Nephron (organoid): Measurements from ENCODE around the gene BRICD5.

Experiments used
- H3K27ac Mint-ChIP-seq, 3 experiments: 2 replicates each; pipeline ENCODE4 v1.8.0; 2020; ENCODE audit warnings: mixed read lengths in 3 of 3, mild to moderate bottlenecking in 2 of 3, moderate library complexity in 1 of 3
- H3K27me3 Mint-ChIP-seq: 2 replicates; pipeline ENCODE4 v1.8.0; 2021; ENCODE audit warnings: low read depth, mild to moderate bottlenecking, moderate library complexity, mixed read lengths
- H3K36me3 Mint-ChIP-seq: 2 replicates; pipeline ENCODE4 v1.8.0; 2020; ENCODE audit warnings: low read depth, mixed read lengths
- H3K4me1 Mint-ChIP-seq: 2 replicates; pipeline ENCODE4 v1.8.0; 2020; ENCODE audit warnings: mixed read lengths
- H3K4me3 Mint-ChIP-seq, 3 experiments: 2 replicates each; pipeline ENCODE4 v1.8.0; 2020; ENCODE audit warnings: mild to moderate bottlenecking in 3 of 3, mixed read lengths in 3 of 3, moderate library complexity in 2 of 3
- H3K9me3 Mint-ChIP-seq: 2 replicates; pipeline ENCODE4 v1.8.0; 2020; ENCODE audit warnings: mixed read lengths
- CTCF ChIP-seq, 3 experiments: fragments of 200-600 bp; sonication (generic); IDR thresholded peaks; one replicate each; pipeline ENCODE4 v1.5.0; 2021; ENCODE audit warnings: antibody characterized with exemption in 3 of 3; ENCODE audit not compliant: unreplicated experiment in 3 of 3

BRICD5 gene

GRCh38 chr16:2214719-2214968 is 4.0 kb upstream of the BRICD5 start, which contains the start of gene PGP:
PGP (minus strand) TSS chr16:2214840; CDS start chr16:2214777, 63 bp downstream.
- peak within 1 kb of the TSS in 2 of 3 experiments; percentile 90 to 93 for H3K27ac Mint-ChIP-seq
- H3K4me1 Mint-ChIP-seq: peaks cover 20% of the 10 kb centered on the region
- H3K4me3 Mint-ChIP-seq: peak within 1 kb of the TSS; percentile 85 to 91 (median 87)
- H3K27me3 Mint-ChIP-seq: no peaks in the 10 kb centered on the region
- H3K36me3 Mint-ChIP-seq: no peaks in the 10 kb centered on the region
- no peaks in the 10 kb centered on the region for H3K9me3 Mint-ChIP-seq
- TF ChIP-seq CTCF (IDR thresholded peaks at IDR 0.05; ENCODE audit: unreplicated experiment in 3 of 3): no peak

- no peak for TF ChIP-seq CTCF (IDR thresholded peaks at IDR 0.05; ENCODE audit: unreplicated experiment in 3 of 3)
- Mint-ChIP-seq H3K4me1 (peaks cover 20% of the 10 kb centered on the region), H3K4me3 (peak overlapping the region; percentile 79 to 89 (median 85)), H3K9me3 (no peaks in the 10 kb centered on the region), H3K27ac (peak overlapping the region in 2 of 3 experiments; percentile 28 to 57), H3K27me3 (no peaks in the 10 kb centered on the region), H3K36me3 (no peaks in the 10 kb centered on the region)
Observed at GRCh38 chr16:2213817-2214718, 3.4 kb upstream of the BRICD5 start.

GRCh38 chr16:2212362-2213324 is 2.0 kb upstream of the BRICD5 start:
- Mint-ChIP-seq H3K27me3 (no peaks in the 10 kb centered on the region), H3K4me3 (peak overlapping the region; percentile 79 to 89 (median 85)), H3K9me3 (no peaks in the 10 kb centered on the region), H3K4me1 (peaks cover 23% of the 10 kb centered on the region), H3K27ac (peak overlapping the region in 2 of 3 experiments; percentile 28 to 57), H3K36me3 (peaks cover 3% of the 10 kb centered on the region)
- TF ChIP-seq CTCF (IDR thresholded peaks at IDR 0.05; ENCODE audit: unreplicated experiment in 3 of 3): no peak

- Mint-ChIP-seq H3K4me1 (peaks cover 27% of the 10 kb centered on the region), H3K9me3 (no peaks in the 10 kb centered on the region), H3K27me3 (no peaks in the 10 kb centered on the region), H3K4me3 (peak overlapping the region; percentile 55 to 79 (median 68)), H3K36me3 (peaks cover 7% of the 10 kb centered on the region), H3K27ac (no peak overlapping the region)
- TF ChIP-seq CTCF (IDR thresholded peaks at IDR 0.05; ENCODE audit: unreplicated experiment in 3 of 3): no peak
Observed at GRCh38 chr16:2211923-2212347, 1.3 kb upstream of the BRICD5 start.

GRCh38 chr16:2210009-2210332 is 692 bp downstream of the BRICD5 start:
- H3K9me3 Mint-ChIP-seq: no peaks in the 10 kb centered on the region

More at GRCh38 chr16:2210009-2210332, 692 bp downstream of the BRICD5 start:
- no peak for TF ChIP-seq CTCF (IDR thresholded peaks at IDR 0.05; ENCODE audit: unreplicated experiment in 3 of 3)
- Mint-ChIP-seq H3K27ac (no peak overlapping the region), H3K4me3 (no peak overlapping the region), H3K36me3 (peaks cover 10% of the 10 kb centered on the region), H3K4me1 (peaks cover 32% of the 10 kb centered on the region), H3K27me3 (no peaks in the 10 kb centered on the region)
